Fibroblast of upper back skin (primary cell): ENCODE results near the gene CENPS.
"Not testable (repeated sequence)": the region's sequence is repeated elsewhere in the genome, so short reads cannot be mapped to it uniquely, and the experiment has no call there.

Experiments
- DNase-seq: peaks from one replicate; pipeline ENCODE4 v3.0.0-alpha.2; 2013

CENPS gene

DNA sequence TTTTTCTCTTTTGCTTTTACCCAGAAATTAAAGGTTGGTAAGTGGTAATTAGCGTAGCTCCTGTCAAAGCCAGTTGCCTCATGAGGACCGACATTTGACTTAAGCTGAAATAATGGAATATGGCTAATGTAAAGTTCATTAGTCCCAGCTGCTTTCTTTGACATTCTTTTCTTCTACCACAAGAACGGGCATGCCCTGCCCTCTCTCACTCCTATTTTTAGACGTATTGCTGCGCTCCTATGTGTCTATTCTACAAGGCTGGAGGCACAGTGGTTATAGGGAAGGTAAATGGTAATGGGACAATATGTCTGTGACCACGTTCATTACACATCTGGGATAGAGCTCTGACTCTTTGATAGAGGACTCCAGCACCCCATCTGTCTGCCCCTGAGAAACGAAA, 26.4 kb downstream of the CENPS start:
- no peak for DNase-seq

DNA sequence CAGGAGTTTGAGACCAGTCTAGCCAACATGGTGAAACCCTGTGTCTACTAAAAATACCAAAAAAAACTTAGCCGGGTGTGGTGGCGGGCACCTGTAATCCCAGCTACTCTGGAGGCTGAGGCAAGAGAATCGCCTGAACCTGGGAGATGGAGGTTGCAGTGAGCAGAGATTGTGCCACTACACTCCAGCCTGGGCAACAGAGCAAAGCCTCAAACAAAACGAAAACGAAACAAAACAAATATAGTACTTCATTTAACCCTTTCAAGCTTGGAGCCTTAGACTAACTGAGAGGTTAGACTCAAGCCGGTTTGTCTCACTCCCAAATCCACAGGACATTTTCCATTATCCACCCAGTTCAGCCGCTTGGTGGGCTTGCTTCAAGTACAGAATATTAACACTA, 27.2 kb downstream of the CENPS start:
- DNase-seq: not testable (repeated sequence)

DNA sequence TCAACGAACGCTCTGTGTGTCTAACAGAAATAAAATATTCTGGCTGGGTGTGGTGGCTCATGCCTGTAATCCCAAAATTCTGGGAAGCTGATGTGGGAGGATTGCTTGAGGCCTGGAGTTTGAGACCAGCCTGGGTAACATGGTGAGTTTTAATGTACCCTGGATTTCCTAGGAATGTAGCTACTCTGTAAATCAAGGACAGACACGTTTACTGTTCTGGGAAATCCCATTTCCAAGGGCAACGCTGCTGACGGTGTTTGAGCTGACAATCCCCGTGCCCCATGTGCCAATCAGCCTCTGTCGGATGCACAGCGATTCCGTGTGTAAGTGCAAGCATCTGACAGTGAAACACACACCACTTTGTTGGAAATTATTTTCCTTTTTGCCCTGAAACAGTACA, 27.6 kb downstream of the CENPS start:
- DNase-seq: no peak

DNA sequence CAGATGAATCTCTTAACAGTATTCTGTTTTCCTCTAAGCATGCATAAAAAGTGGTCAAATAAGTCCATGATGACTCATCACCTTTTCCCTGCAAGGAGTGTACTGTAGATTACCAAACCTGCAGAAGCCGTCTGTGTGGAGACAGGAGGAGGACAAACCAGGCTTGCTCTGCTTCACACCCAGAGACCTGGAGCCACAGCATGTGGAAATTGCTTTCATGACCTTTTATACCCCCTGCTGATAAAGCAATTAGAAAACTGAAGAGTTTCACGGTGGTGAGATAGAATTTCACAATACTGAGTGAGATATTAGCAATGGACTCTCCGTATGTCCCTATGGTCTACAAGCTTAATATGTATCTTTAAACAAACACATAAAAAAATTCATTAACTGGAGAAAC, 29.0 kb downstream of the CENPS start:
- peak; percentile 78 for DNase-seq

DNA sequence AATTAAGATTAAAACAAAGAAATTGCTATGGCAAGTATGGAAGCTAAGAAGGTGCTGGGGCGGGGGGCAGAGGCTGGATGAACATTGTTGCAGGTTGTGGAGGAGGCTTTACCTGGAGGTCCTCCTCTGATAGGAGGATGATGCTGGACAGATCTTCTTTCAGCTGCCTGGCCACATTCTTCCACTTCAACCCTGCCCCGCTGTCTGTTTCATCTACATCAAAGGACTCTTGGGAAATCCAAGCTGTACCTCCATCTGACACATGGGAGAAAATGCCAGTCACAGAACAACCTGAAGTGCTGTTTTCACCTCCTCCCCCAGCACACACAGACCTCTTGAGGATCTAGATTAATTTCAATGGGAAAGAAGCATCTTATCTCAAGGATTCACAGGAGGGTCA, 36.8 kb downstream of the CENPS start:
- no peak for DNase-seq

DNA sequence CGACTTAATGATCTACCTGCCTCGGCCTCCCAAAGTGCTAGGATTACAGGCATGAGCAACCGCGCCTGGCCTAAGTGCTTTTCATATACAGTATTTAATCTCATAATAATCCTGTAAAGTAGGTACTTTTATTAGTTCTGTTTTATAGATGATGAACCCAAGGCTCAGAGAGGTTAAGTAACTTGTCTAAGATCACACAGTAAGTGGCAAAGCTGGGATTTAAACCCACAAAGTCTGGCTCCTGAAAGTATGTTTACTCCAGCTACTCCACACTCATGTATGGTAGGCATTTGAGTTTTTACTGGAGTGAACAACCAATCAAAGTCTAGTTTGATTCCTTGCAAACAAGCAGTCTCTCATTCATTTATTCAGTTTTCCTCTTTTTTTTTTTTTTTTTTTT, 39.8 kb downstream of the CENPS start:
- DNase-seq: no peak

DNA sequence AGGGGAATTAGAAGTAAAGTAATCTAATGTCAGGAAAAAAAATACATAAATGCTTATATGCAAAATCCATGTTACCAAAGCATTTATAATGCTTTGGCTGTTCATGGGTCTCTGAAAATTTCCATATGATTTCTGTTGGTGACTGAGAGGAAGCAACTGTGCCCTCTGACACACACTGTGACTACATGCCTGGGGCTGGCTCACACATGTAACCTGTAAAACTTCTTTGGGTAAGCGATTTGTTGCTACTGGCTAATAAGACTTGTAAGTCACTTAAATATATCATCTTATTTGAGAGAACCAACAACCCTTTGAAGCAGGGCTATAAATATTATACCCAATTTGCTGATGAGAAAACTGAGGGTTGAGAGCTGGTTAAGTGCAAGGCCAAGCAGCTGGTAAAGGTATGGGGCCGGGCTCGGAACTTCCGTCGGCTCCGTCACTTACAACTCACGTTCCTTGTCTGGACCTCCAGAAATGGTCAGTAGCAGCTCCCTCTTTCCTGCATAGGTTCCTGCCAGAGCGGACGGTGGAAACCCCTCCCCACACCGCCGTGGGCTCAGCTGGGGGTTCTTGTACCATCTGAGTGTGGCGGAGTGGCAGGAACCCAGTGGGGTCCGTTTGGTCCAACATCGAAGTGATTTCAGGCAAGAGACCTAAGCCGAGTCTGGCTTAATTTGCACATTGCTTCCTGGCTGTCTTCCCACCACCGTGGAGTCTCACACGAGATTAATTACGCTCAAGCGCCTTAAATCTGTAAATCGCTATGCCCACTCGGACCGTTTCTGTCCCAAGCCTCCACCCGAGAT, 41.4 kb downstream of the CENPS start:
- DNase-seq: peak; percentile 28

DNA sequence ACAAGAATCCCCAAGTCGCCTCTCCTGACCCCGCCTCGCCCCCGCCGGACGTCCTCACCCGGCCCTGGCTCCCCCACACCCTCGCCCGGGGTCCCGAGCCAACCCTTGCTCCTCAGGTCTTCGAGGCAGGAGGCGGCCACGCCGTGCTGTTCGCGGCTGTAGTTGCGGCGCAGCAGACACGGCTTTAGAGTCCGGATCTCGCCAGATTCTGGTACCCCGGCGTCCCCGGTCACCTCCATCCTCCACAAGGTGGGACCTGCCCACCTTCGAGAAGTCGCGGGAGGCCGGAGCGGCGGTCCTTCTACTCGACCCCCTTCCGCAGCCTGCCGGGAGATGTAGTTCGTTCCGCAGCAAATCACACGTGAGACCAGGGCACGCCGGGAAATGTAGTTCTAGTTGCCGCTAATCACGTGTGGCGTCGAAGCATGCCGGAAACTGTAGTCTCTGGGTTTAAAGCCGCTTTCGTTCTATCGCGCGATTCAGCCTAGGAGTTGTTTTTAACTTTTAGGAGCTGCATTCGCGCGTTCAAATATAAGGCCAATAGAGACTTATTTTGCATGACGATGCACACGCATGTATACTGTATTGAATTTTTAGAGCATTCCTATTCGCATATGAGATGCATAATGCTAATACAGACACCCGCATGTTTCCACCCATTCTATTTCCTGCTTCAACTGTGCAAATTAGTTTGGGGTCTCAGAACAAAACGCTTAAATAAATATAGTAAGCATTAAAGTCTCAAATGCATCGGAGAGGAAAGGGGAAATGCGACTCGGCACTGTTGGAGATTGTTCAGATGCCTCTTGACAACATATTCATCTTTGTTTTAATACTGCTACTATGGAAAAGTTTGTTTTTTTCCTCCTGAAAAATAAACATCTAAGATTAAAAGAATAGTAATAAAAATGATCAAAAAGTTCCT, 42.2 kb downstream of the CENPS start, which contains the start of gene DFFA:
Gene DFFA, minus strand, starts transcription at position 310 of the 925 bp plus-strand sequence. Its CDS starts 71 bp downstream, at position 239.
- peak; percentile 97 for DNase-seq

DNA sequence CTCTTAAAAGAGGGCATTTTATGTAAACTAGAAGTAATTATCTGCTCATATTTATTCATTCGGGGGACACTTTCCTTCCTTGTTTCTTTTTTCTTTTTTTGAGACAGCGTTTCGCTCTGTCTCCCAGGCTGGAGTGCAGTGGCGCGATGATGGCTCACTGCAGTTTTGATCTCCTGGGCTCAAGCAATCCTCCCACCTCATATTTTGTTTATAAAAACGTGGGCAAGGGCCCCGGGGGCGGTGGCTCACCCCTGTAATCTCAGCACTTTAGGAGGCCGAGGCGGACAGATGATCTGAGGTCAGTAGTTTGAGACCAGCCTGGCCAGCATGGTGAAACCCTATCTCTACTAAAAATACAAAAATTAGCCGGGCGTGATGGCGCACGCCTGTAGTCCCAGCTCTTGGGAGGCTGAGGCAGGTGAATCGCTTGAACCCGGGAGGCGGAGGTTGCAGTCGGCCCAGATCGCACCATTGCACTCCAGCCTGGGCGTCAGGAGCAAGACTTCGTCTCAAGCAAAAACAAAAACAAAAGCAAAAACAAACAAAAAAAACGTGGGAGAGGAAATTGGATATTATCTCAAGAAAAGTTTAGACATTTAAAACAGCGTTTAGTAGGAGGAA, 43.0 kb downstream of the CENPS start:
- DNase-seq: no peak

DNA sequence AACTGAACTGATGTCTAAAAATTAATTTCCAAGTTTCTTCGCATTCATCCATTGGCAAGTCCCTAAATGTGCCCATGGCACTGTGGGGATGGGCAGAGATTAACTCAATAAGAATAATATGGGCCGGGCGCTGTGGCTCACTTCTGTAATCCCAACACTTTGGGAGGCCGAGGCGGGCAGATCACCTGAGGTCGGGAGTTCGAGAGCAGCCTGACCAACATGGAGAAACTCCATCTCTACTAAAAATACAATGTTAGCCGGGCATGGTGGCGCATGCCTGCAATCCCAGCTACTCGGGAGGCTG, 44.0 kb downstream of the CENPS start:
- DNase-seq: not testable (repeated sequence)

DNA sequence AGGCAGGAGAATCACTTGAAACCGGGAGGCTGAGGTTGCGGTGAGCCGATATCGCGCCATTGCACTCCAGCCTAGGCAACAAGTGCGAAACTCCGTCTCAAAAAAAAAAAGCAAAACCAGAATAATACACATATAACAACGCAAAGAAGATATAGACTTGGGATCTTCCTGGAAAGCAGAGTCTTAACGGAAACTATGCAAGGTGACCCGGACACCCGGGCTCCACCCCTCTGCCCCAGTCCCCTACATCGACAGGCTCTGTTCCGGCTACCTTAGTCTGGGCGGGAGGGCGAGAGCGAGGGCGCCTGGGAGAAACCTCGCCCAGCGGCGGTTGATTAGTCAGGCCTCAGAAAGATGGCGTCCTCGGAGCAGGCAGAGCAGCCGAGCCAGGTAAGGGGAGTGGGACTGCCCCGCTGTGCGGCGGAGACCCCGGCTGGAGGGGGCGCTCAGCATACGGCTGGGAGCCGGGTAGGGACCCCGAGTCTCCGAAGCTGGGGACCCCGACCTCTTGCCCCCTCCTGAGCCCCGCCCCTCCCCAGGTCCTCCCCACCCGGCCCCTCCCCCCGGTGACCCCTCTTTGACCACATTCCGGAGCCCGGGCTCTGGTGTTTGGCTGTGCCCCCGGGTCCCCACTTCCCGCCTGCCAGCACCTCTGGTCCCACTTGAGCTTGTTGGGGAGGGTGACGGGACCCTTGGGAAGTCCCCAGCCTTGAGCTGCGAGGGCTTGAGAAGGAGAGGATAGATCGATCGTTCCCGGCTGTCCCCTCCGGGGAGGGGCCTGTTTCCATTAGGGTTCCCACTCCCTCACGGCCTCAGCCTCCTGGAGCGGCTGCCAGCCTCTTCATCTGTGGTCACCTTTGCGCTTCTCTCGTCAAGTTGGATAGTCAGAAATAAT, 44.6 kb downstream of the CENPS start, which contains the start of gene PEX14:
Gene PEX14, plus strand, starts transcription at position 338 of the 895 bp plus-strand sequence. Its CDS starts 17 bp downstream, at position 355.
- DNase-seq: peak; percentile 82

DNA sequence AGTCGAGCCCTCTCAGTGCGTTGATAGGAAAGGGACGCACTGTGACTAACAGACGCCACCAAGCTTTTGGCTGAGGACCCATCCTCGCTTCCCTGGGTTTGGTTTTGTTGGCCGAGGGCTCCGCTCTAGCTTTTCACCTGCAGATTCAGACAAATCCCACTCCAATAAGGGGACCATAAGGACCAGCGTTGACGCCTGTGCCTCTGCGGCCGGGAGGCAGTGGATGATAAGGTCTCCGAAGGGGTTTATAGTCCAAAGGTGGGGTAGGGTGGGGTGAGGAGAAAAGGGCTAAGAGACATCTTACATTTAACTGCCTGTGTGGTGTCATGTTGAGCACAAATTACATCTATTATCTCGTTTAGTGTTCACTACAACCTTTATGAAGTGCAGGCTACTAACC, 45.3 kb downstream of the CENPS start:
- no peak for DNase-seq

DNA sequence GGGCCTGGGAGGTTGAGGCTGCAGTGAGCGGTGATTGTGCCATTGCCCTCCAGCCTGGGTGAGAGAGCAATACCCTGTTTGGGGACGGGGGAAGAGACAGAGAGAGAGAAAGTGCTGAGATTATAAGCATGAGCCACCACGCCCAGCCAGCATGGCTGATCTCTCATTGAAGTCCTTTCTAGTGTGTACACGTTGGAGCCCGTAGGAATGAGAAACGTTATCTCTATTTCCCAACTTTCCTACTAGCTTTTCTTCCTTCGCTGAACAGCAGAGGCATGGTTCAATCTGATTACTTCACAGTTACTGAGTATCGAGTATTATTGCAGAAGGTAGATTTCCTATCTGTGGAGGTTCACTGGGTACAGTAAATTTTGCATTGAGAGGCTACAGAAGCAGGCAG, 49.1 kb downstream of the CENPS start:
- DNase-seq: no peak

DNA sequence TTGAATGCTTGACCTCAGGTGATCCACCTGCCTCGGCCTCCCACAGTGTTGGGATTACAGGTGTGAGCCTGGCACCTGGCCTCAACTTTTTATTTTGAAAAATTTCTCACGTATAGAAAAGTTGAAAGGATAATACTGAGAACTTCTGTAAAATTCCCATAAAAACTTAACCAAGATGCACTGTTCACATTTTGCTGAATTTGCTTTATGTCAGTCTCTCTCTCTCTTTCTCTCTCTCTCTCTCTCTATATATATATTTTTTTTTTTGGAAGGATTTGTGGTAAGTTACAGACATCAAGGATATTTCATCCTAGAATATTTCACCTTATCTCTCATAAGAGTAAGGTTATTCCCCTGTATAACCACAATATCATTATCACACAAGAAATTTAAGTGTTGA, 50.4 kb downstream of the CENPS start:
- no peak for DNase-seq

DNA sequence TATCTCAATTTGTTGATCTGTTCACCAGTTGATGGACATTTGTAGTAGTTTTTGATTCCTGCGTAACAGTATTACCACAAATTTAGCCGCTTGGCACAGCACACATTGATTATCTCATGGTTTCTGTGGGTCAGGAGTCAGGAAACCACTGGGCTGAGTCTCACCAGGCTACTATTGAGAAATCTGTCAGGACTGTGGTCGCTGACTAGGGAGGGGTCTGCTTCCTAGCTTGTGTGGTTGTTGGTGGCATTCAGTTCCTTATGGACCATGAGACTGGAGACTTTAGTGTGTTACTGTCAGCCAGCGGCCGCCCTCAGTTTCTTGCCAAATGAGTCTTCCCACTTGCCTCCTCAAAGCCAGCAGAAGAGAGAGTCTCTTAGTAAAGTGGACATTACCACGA, 54.3 kb downstream of the CENPS start:
- DNase-seq: no peak

DNA sequence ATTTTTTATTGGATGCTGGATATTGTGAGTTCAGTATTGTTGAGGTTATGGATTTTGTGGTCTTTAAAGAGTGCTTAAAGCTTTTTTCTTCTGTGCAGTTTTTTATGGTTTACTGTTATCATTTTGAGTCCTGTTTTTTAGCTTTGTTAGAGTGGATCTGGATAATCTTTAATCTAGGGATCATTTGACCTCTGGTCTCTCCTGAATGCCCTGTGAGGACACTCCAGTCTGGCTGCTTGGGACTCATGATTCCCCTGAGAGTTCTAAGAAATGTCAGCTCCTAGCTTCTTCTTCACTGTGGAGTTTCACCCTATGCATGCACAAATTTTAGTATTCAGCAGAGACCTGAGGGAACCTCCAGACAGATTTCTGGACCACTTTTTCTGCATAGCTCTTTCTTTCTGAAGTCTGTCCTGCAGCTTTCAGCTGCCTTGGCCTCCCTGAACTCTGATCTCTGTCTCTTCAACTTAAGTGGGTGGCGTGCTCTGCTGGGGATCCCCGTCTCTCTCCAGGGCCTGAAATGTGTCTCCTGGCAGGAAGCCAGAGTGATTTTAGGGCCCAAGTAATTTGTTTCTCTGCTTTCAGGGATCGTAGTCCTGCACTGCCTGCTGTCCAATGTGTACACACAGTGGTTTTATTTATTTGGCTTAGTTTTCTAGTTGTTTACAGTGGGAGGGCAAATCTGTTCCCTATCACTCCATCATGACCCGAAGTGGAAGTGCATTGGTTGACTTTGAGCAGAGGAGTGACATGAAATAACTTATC, 59.2 kb downstream of the CENPS start:
- DNase-seq: no peak

DNA sequence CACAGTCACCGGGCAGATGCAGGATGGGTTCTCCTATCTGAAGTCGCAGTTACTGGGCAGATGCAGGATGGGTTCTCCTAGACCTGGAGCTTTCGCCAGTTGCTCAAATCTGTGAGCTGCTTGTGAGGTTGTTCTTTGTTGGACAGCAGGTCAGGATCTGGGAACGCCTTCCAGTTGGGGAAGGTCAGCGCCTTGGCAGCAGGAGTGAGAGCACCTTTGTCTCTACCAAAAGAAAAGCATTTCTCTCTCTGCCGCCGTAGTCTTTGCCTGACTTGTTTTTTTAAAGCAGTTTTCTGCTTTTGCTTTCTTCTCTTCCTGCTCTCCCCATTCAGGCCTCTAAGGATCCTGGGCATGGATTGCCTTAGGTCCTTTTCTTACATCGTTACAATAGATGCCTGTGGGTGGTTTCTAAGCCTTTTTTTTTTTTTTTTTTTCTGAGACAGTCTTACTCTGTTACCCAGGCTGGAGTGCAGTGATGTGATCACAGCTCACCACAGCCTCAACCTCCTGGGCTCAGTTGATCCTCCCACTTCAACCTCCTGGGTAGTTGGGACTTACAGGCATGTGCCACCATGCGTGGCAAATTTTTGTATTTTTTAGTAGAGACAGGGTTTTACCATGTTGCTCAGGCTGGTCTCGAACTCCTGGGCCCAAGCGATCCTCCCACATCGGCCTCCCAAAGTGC, 60.2 kb downstream of the CENPS start:
- DNase-seq: no peak
